Natural killer cell (primary cell): ENCODE measurements around the gene ZNF526. TPM values are rescaled to one million over a fixed set of nuclear protein-coding genes. Genes with fewer than 3 reads are reported as not detected.
A peak's percentile ranks its signal among the peaks of the same experiment; 100 is the strongest.

Source experiments
- ATAC-seq, 3 donors: fragments of 150-1000 bp in 2 of 3; fragments of 200-7000 bp in 1 of 3; cut with Tn5 transposase; 1 replicate in 1 of 3; 2 replicates in 2 of 3; pipeline ENCODE4 v1.10.0; 2021; ENCODE audit warnings: mild to moderate bottlenecking in 2 of 3, moderate library complexity in 2 of 3
- DNase-seq, 2 donors: peaks; one replicate each; pipeline versions ENCODE4 v3.0.0 to v3.0.0-alpha.2; 2013 to 2021; ENCODE audit warnings: mixed read lengths in 1 of 2
- H3K27ac ChIP-seq: one replicate; pipeline ENCODE4 v1.5.1; 2013; ENCODE audit warnings: mild to moderate bottlenecking, low read length
- H3K27me3 ChIP-seq: one replicate; pipeline ENCODE4 v1.6.1; 2013; ENCODE audit warnings: low read length; ENCODE audit not compliant: control insufficient read depth, insufficient read depth
- H3K36me3 ChIP-seq: one replicate; pipeline ENCODE4 v1.6.1; 2013; ENCODE audit warnings: low read length; ENCODE audit not compliant: control insufficient read depth, insufficient read depth
- H3K4me1 ChIP-seq: one replicate; pipeline ENCODE4 v1.6.1; 2013; ENCODE audit warnings: low read length; ENCODE audit not compliant: control insufficient read depth, insufficient read depth
- H3K4me3 ChIP-seq: one replicate; pipeline ENCODE4 v1.5.1; 2013; ENCODE audit warnings: low read length
- H3K9me3 ChIP-seq: one replicate; pipeline ENCODE4 v1.6.1; 2013; ENCODE audit warnings: low read length; ENCODE audit not compliant: control insufficient read depth, insufficient read depth
- H3K27ac Mint-ChIP-seq, 2 donors: one replicate each; pipeline ENCODE4 v1.8.0; 2022; ENCODE audit warnings: mild to moderate bottlenecking in 2 of 2, mixed read lengths in 2 of 2, moderate library complexity in 1 of 2
- H3K27me3 Mint-ChIP-seq, 2 donors: one replicate each; pipeline ENCODE4 v1.8.0; 2022; ENCODE audit warnings: low read depth in 2 of 2, mixed read lengths in 2 of 2
- H3K36me3 Mint-ChIP-seq: one replicate; pipeline ENCODE4 v1.8.0; 2022; ENCODE audit warnings: mixed read lengths
- H3K4me1 Mint-ChIP-seq, 2 donors: one replicate each; pipeline ENCODE4 v1.8.0; 2022; ENCODE audit warnings: mixed read lengths in 2 of 2
- H3K4me3 Mint-ChIP-seq: one replicate; pipeline ENCODE4 v1.8.0; 2022; ENCODE audit warnings: mild to moderate bottlenecking, moderate library complexity, mixed read lengths
- H3K9me3 Mint-ChIP-seq, 2 donors: one replicate each; pipeline ENCODE4 v1.8.0; 2022; ENCODE audit warnings: mixed read lengths in 2 of 2
- CTCF ChIP-seq: fragments of 200-600 bp; IDR thresholded peaks from one replicate; pipeline ENCODE4 v1.8.0; 2022; ENCODE audit warnings: antibody characterized with exemption
- WGBS: methylation state at CpG from one replicate; pipeline ENCODE4 v1.1.7; 2013; ENCODE audit warnings: missing lambda C conversion rate; ENCODE audit not compliant: insufficient coverage; 5-methylcytosine and 5-hydroxymethylcytosine counted together
- intact Hi-C: fragments of 100-400 bp; cut with micrococcal nuclease; formaldehyde crosslinking; loops from one replicate; pipeline ENCODE4 v1.14.2; 2022
- total RNA-seq, 4 donors: library from RNA; stranded (reverse); fragments of 120-200 nt in 1 of 4; gene quantifications; one replicate each; pipeline versions ENCODE4 v1.2.3 to v1.2.4, GENCODE V29; 2013 to 2022

ZNF526 gene
- total RNA-seq, 3 donors from 2014 or later (not counting 1 experiment from before 2014, with no cell fraction given) = 8.8 to 10.6 (median 10.2) TPM

GRCh38 chr19:42225718-42226292, 5.7 kb downstream of the ZNF526 start:
- H3K27ac Mint-ChIP-seq = no peak overlapping the region
- WGBS = 97% methylated on average over 33 of the region's 33 CpGs
- peaks cover 10% of the 10 kb centered on the region for H3K4me1 ChIP-seq
- peaks cover 53% of the 10 kb centered on the region for H3K36me3 ChIP-seq
- no peaks in the 10 kb centered on the region for H3K9me3 Mint-ChIP-seq
- no peaks in the 10 kb centered on the region for H3K27me3 ChIP-seq
- H3K4me3 Mint-ChIP-seq = no peak overlapping the region
- no peak for TF ChIP-seq CTCF
- DNase-seq = no peak
- ATAC-seq = no peak
- H3K36me3 Mint-ChIP-seq = no peaks in the 10 kb centered on the region
- intact Hi-C loops = no loop called here
- H3K4me1 Mint-ChIP-seq = peaks cover 18 to 34% of the 10 kb centered on the region in 2 donors
- no peak overlapping the region for H3K27ac ChIP-seq
- no peaks in the 10 kb centered on the region for H3K9me3 ChIP-seq
- no peaks in the 10 kb centered on the region for H3K27me3 Mint-ChIP-seq
- H3K4me3 ChIP-seq = no peak overlapping the region

GRCh38 chr19:42226886-42227285, 6.8 kb downstream of the ZNF526 start:
- ATAC-seq = no peak
- 91% methylated on average over 1 of the region's 1 CpG for WGBS
- Mint-ChIP-seq H3K9me3 (no peaks in the 10 kb centered on the region), H3K27ac (peak overlapping the region in 1 of 2 donors; percentile 8), H3K36me3 (no peaks in the 10 kb centered on the region), H3K4me1 (peaks cover 15 to 32% of the 10 kb centered on the region in 2 donors), H3K27me3 (no peaks in the 10 kb centered on the region), H3K4me3 (no peak overlapping the region)
- no peak for TF ChIP-seq CTCF
- DNase-seq = no peak
- Histone ChIP-seq H3K27me3 (no peaks in the 10 kb centered on the region), H3K4me1 (no peaks in the 10 kb centered on the region), H3K36me3 (peaks cover 64% of the 10 kb centered on the region), H3K27ac (no peak overlapping the region), H3K4me3 (no peak overlapping the region), H3K9me3 (no peaks in the 10 kb centered on the region)
- intact Hi-C loops = no loop called here

- H3K9me3 Mint-ChIP-seq = no peaks in the 10 kb centered on the region
- 87% methylated on average over 4 of the region's 4 CpGs for WGBS
Observed at GRCh38 chr19:42228641-42229040, 8.5 kb downstream of the ZNF526 start.

More at GRCh38 chr19:42228641-42229040, 8.5 kb downstream of the ZNF526 start:
- intact Hi-C loops = no loop called here
- no peak overlapping the region for H3K4me3 Mint-ChIP-seq
- Histone ChIP-seq H3K36me3 (peaks cover 75% of the 10 kb centered on the region), H3K9me3 (no peaks in the 10 kb centered on the region), H3K27ac (no peak overlapping the region), H3K27me3 (no peaks in the 10 kb centered on the region), H3K4me3 (no peak overlapping the region), H3K4me1 (no peaks in the 10 kb centered on the region)
- peak overlapping the region; percentile 63 to 65 for H3K27ac Mint-ChIP-seq
- H3K4me1 Mint-ChIP-seq = peaks cover 7 to 26% of the 10 kb centered on the region in 2 donors
- ATAC-seq (no peak), DNase-seq (no peak)
- no peak for TF ChIP-seq CTCF
- H3K36me3 Mint-ChIP-seq = no peaks in the 10 kb centered on the region
- no peaks in the 10 kb centered on the region for H3K27me3 Mint-ChIP-seq
